Endothelial cell (in vitro differentiated cells): ENCODE data around the gene ASB2. TPM values are rescaled to one million over a fixed set of nuclear protein-coding genes. Genes with fewer than 3 reads are reported as not detected.

Experiments used
- DNase-seq: peaks from one replicate; pipeline ENCODE4 v3.0.0; 2021; ENCODE audit warnings: low spot score
- H3K27ac Mint-ChIP-seq: one replicate; pipeline ENCODE4 v1.8.0; 2021; ENCODE audit warnings: mixed read lengths, inconsistent platforms; ENCODE audit not compliant: unreplicated experiment
- H3K27me3 Mint-ChIP-seq: one replicate; pipeline ENCODE4 v1.8.0; 2021; ENCODE audit warnings: mild to moderate bottlenecking, moderate library complexity, mixed read lengths, inconsistent platforms; ENCODE audit not compliant: unreplicated experiment
- H3K36me3 Mint-ChIP-seq: one replicate; pipeline ENCODE4 v1.8.0; 2021; ENCODE audit warnings: mild to moderate bottlenecking, low read depth, mixed read lengths, inconsistent platforms; ENCODE audit not compliant: unreplicated experiment
- H3K4me1 Mint-ChIP-seq: one replicate; pipeline ENCODE4 v1.8.0; 2021; ENCODE audit warnings: mild to moderate bottlenecking, mixed read lengths, inconsistent platforms; ENCODE audit not compliant: unreplicated experiment
- H3K4me3 Mint-ChIP-seq: one replicate; pipeline ENCODE4 v1.8.0; 2021; ENCODE audit warnings: mild to moderate bottlenecking, mixed read lengths, inconsistent platforms; ENCODE audit not compliant: unreplicated experiment
- H3K9me3 Mint-ChIP-seq: one replicate; pipeline ENCODE4 v1.8.0; 2021; ENCODE audit warnings: mixed read lengths, inconsistent platforms; ENCODE audit not compliant: unreplicated experiment
- CTCF ChIP-seq: fragments of 200-600 bp; sonication (generic); IDR thresholded peaks from one replicate; pipeline ENCODE4 v1.5.0; 2021; ENCODE audit warnings: antibody characterized with exemption; ENCODE audit not compliant: unreplicated experiment
- total RNA-seq: library from RNA; stranded (reverse); fragmentation: NEBNext Ultra II Directional; extraction: Animal tissue kit (Norgen Biotek cat#: 25700); gene quantifications from one replicate; pipeline ENCODE4 v1.2.1, GENCODE V29; 2021; ENCODE audit not compliant: unreplicated experiment

Gene ASB2
- total RNA-seq, 1 donor from 2014 or later = not detected

GRCh38 chr14:93981316-93982229, 5.2 kb upstream of the ASB2 start:
- no peaks in the 10 kb centered on the region for H3K27me3 Mint-ChIP-seq
- no peak for TF ChIP-seq CTCF
- no peak overlapping the region for H3K27ac Mint-ChIP-seq
- peaks cover 16% of the 10 kb centered on the region for H3K4me1 Mint-ChIP-seq
- no peak for DNase-seq
- H3K4me3 Mint-ChIP-seq = no peak overlapping the region
- H3K9me3 Mint-ChIP-seq = no peaks in the 10 kb centered on the region
- H3K36me3 Mint-ChIP-seq = no peaks in the 10 kb centered on the region

- no peaks in the 10 kb centered on the region for H3K9me3 Mint-ChIP-seq
- peaks cover 17% of the 10 kb centered on the region for H3K4me1 Mint-ChIP-seq
- H3K4me3 Mint-ChIP-seq = no peak overlapping the region
- TF ChIP-seq CTCF = no peak
- H3K27ac Mint-ChIP-seq = no peak overlapping the region
- H3K36me3 Mint-ChIP-seq = no peaks in the 10 kb centered on the region
- H3K27me3 Mint-ChIP-seq = no peaks in the 10 kb centered on the region
- no peak for DNase-seq
Observed at GRCh38 chr14:93980456-93981201, 4.3 kb upstream of the ASB2 start.

GRCh38 chr14:93978735-93979134, 2.4 kb upstream of the ASB2 start:
- Mint-ChIP-seq H3K4me1 (peaks cover 12% of the 10 kb centered on the region), H3K36me3 (no peaks in the 10 kb centered on the region), H3K27me3 (peaks cover 3% of the 10 kb centered on the region), H3K9me3 (no peaks in the 10 kb centered on the region), H3K27ac (no peak overlapping the region), H3K4me3 (no peak overlapping the region)
- TF ChIP-seq CTCF = no peak
- no peak for DNase-seq

- DNase-seq = no peak
- no peaks in the 10 kb centered on the region for H3K9me3 Mint-ChIP-seq
- H3K27me3 Mint-ChIP-seq = peaks cover 3% of the 10 kb centered on the region
- no peak for TF ChIP-seq CTCF
- no peak overlapping the region for H3K4me3 Mint-ChIP-seq
- H3K27ac Mint-ChIP-seq = no peak overlapping the region
- H3K4me1 Mint-ChIP-seq = peaks cover 7% of the 10 kb centered on the region
- no peaks in the 10 kb centered on the region for H3K36me3 Mint-ChIP-seq
Observed at GRCh38 chr14:93977790-93978581, 1.6 kb upstream of the ASB2 start.
